ACHN (cell line): ENCODE measurements around the gene GPHN.
A peak's percentile ranks its signal among the peaks of the same experiment; 100 is the strongest.
"Not testable (repeated sequence)": the region's sequence is repeated elsewhere in the genome, so short reads cannot be mapped to it uniquely, and the experiment has no call there.

Source experiments
- DNase-seq: peaks from one replicate; pipeline ENCODE4 v3.0.0-alpha.2; 2015
- in situ Hi-C: cut with HindIII; loops from 2 replicates; pipeline ENCODE4 v1.10.0; 2017; ENCODE audit warnings: low sequenced_read_pairs, low pct_ligation_motif_present, low pct_unique_long_range_greater_than_20kb

Gene GPHN

GRCh38 chr14:66716227-66716626 is 208.3 kb downstream of the GPHN start:
- DNase-seq, result no peak
- in situ Hi-C loops, result no loop called here

GRCh38 chr14:66717561-66718140 is 209.7 kb downstream of the GPHN start:
- DNase-seq, result no peak
- in situ Hi-C loops, result no loop called here

- DNase-seq, result no peak
- in situ Hi-C loops, result no loop called here
Observed at GRCh38 chr14:66724996-66725395, 217.0 kb downstream of the GPHN start.

GRCh38 chr14:66731298-66731697 is 223.4 kb downstream of the GPHN start:
- DNase-seq, in situ Hi-C loops: not testable (repeated sequence)

GRCh38 chr14:66735853-66736252 is 227.9 kb downstream of the GPHN start:
- in situ Hi-C loops, result no loop called here
- no peak for DNase-seq

- DNase-seq, result no peak
- in situ Hi-C loops, result no loop called here
Observed at GRCh38 chr14:66739826-66740225, 231.9 kb downstream of the GPHN start.

- DNase-seq, result no peak
- in situ Hi-C loops, result no loop called here
Observed at GRCh38 chr14:66745078-66745477, 237.1 kb downstream of the GPHN start.

- peak; percentile 51 for DNase-seq
- in situ Hi-C loops, result no loop called here
Observed at GRCh38 chr14:66746316-66747006, 238.5 kb downstream of the GPHN start.

- in situ Hi-C loops, result no loop called here
- DNase-seq, result no peak
Observed at GRCh38 chr14:66752109-66752508, 244.2 kb downstream of the GPHN start.

GRCh38 chr14:66758031-66758613 is 250.2 kb downstream of the GPHN start:
- DNase-seq, result no peak
- in situ Hi-C loops, result no loop called here

- DNase-seq, result no peak
- in situ Hi-C loops, result no loop called here
Observed at GRCh38 chr14:66772146-66772545, 264.2 kb downstream of the GPHN start.

GRCh38 chr14:66782853-66783252 is 274.9 kb downstream of the GPHN start:
- in situ Hi-C loops, result no loop called here

GRCh38 chr14:66790101-66790500 is 282.2 kb downstream of the GPHN start:
- in situ Hi-C loops, result no loop called here
- DNase-seq, result no peak

More at GRCh38 chr14:66782853-66783252, 274.9 kb downstream of the GPHN start:
- DNase-seq, result no peak

GRCh38 chr14:66802962-66803361 is 295.0 kb downstream of the GPHN start:
- DNase-seq, result no peak
- in situ Hi-C loops, result no loop called here

GRCh38 chr14:66804141-66804540 is 296.2 kb downstream of the GPHN start:
- in situ Hi-C loops, result no loop called here
- DNase-seq, result no peak

- in situ Hi-C loops, result no loop called here
- no peak for DNase-seq
Observed at GRCh38 chr14:66813636-66814035, 305.7 kb downstream of the GPHN start.

GRCh38 chr14:66815687-66816086 is 307.7 kb downstream of the GPHN start:
- DNase-seq, result no peak
- in situ Hi-C loops, result no loop called here

GRCh38 chr14:66824251-66824650 is 316.3 kb downstream of the GPHN start:
- in situ Hi-C loops, result no loop called here
- no peak for DNase-seq

- DNase-seq, result no peak
- in situ Hi-C loops, result no loop called here
Observed at GRCh38 chr14:66827182-66827581, 319.2 kb downstream of the GPHN start.

GRCh38 chr14:66831173-66831572 is 323.2 kb downstream of the GPHN start:
- in situ Hi-C loops, result no loop called here
- no peak for DNase-seq
